SKM-1 treated with dmso at 0.1 percent for 144 hours (cell line): ENCODE results near the gene HRH2.
A peak's percentile ranks its signal among the peaks of the same experiment; 100 is the strongest.
"Not testable (repeated sequence)": the region's sequence is repeated elsewhere in the genome, so short reads cannot be mapped to it uniquely, and the experiment has no call there.

ENCODE experiments used
- DNase-seq: peaks from one replicate; lab custom pipeline; 2025; ENCODE audit not compliant: unreplicated experiment; lab: John Stamatoyannopoulos, UW

HRH2 gene

GRCh38 chr5:175646251-175646650 lies 11.6 kb upstream of the HRH2 start:
- no peak for DNase-seq

DNA sequence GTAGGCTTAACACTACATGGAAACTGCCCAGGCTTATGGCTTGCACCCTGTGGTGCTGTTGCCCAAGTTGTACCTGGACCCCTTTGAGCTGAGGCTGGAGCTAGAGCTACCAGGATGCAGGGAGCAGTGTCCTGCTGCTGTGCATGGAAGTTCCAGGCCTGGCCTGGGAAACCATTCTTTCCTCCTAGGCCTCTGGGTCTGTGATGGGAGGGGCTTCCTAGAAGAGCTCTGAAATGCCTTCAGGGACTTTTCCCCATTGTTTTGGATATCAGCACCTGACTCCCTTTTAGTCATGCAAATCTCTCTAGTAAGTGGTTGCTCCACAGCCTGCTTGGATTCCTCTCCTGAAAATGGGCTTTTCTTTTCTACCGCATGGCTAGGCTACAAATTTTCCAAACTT lies 7.9 kb upstream of the HRH2 start:
- no peak for DNase-seq

DNA sequence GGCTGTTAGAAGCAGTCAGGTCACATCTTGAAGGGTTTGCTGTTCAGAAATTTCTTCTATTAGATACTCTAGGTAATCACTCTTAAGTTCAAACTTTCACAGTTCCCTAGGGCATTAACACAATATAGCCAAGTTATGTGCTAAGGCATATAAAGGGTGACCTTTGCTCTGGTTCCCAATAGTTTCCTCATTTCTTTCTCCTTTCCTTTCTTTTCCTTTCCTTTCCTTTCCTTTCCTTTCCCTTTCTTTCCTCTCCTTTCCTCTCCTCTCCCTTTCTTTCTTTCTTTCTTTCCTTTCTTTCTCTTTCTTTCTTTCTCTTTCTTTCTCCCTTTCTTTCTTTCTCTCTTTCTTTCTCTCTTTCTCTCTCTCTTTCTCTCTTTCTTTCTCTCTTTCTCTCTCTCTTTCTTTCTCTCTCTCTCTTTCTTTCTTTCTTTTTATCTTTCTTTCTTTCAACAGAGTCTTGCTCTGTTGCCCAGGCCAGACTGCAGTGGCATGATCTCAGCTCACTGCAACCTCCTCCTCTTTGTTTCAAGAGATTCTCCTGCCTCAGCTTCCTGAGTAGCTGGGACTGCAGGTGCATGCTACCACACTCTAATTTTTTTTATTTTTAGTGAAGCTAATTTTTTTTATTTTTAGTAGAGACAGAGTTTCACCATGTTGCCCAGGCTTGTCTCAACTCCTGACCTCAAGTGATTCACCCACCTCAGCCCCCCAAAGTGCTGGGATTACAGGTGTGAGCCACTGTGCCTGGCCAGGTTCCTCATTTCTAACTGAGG lies 7.3 kb upstream of the HRH2 start:
- DNase-seq: not testable (repeated sequence)

DNA sequence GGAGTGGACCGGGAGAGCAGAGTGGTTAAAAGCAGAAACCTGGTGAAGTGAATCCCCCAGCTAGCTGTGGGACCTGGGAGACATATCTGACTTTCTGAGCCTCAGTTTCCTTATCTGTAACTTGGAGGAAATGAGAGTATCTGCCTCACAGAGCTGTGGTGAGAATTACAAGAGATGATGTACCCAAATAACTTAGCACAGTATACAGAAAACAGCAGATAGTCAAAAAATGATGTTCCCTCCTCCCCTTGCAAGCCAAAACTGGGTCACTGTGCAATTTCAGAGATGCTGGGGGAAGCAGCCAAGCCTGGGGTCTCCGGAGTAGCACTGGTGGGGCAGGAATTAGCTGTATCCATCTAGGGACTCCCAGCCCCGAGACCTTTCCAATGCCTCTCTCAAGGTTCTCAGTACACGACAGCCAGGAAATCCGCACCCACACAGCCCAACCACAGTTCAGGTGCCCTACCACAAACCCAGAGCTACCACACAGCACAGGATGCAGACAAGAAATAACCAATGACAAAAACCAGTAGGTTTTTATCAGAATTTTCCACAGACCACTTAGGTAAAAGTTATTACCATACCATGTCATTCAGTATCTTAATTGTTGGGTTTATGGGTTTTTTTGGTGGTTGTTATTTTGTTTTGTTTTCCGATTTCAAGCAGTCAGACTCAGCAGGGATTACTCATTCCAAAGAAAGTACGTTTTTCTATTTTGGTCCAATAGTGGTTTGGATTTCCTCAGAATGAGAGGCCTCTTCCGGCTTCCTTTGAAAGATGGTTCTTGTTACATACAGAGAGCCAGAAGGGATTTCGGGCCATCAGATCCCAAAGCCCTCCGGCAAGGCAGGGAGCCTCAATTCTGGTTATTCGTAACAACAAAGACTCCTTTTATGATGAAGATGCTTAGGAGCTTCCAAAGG lies 4.9 kb upstream of the HRH2 start:
- peak; percentile 80 for DNase-seq

DNA sequence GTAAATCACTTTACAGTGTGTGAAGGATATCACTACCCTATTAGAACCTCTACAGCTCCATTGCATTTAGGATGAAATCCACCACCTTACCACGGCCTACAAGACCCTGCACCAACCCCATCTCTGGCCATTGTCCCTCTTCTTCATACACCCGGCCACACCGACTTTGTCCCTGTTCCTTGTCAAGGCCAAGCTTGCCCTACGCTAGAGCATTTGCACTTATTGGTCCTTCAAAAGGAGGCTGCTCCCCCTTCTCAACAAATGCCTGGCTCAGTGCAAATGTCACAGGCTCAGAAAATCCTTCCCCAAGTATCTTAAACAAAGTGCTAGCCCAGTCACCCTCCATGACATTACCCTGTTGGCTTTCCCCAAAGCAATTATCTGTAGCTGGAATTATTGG lies 4.1 kb upstream of the HRH2 start:
- DNase-seq: no peak

DNA sequence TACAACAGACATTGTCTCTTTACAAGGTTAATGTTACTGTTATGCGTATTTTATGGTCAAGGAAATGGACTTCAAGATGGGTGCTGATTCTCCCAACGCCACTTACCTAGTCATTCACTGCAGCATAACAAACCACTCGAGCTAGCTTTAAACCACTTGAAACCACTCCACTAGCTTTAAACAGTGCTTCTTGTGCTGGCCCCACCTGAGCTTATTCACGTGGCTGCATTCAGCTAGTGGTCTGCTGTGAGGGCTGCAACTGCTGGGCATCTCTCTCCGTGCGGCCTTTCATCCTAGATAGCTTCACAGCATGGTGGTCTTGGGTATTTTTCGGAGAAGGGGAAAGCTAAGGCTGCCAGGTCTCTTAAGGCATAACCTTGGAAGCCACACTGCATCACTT lies 3.5 kb upstream of the HRH2 start:
- DNase-seq: no peak

- no peak for DNase-seq
Measured at GRCh38 chr5:175654807-175655206, 3.1 kb upstream of the HRH2 start.

GRCh38 chr5:175655411-175655810 lies 2.5 kb upstream of the HRH2 start:
- no peak for DNase-seq

DNA sequence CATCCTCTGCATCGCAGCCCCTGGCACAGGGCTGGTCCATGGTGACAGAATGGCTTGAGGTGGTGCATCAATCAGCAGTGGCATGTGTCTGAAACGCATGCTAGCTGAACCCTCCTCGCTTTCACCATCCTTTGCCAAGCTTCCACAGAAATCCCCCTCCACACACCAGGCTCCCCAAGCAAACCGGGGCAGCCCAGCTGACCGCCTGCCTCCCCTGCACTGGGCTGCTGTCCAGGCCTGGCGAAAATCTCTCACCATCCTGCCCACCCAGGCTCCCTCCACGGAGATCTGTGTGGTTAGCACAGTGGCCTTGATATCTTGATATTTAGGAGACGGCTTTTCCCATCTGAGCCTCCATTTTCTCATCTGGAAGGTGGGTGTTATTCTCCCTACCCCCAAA lies 905 bp upstream of the HRH2 start:
- no peak for DNase-seq

- no peak for DNase-seq
Measured at GRCh38 chr5:175658299-175659145, 651 bp downstream of the HRH2 start.

GRCh38 chr5:175659546-175660253 lies 1.8 kb downstream of the HRH2 start:
- no peak for DNase-seq

DNA sequence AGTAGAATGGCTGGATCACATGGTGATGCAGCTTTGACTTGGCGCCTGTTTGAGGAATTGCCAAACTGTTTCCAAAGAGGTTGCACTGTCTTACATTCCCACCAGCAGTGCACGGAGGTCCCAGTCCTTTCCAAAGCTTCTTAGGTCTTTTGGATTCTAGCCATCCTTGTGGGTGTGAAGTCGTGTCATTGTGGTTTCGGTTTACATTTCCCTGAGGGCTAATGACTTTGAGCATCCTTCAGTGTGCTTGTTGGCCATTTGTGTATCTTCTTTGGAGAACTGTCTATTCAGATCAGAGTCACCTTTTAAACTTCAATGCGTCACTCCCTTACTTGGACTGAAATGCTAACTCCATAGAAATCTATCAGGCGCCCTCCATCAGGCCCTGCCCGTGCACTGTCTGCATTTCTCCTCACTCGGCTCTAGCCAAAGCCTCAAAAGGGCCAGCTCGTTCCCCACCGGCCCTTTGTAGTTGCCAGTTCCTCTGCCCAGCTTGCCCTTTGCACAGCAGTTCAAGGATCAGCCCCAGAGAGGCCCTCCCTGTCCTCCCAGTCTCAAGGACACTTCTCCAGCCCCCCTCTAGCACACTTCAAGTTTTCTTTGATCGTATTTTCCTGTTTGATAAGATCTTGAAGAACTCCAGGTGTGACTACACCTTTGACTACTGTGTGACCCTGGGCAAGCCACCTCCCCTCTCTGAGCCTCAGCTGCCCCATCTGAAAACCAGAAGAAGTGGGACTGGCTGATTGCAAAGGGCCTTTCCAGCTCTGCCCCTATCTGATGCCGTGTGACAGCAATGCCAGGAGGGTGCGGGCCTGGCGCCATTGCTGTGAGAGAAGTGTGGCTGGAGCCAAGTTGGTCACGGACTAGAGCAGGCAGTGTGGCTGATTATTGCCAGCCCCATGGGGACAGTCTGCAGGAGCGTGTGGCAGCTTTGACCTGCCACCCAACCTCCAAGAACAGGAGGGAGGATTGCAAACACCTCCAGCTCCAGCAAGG lies 5.6 kb downstream of the HRH2 start:
- no peak for DNase-seq

DNA sequence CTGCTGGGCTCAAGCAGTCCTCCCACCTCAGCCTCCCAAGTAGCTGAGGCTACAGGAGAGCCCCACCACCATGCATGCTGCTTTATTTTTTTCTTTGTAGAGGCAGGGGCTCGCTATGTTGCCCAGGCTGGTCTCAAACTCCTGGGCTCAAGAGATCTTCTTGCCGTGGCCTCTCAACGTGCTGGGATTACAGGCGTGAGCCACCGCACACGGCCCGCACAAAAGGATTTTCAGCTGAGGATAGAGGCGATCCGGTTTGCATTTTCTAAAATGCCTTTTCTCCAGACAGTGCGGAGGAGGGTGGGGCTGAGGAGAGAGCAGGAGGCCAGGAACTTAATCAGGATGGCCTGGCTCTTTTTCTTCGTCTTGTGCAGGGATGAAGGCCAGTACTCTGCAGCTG lies 6.9 kb downstream of the HRH2 start:
- no peak for DNase-seq

DNA sequence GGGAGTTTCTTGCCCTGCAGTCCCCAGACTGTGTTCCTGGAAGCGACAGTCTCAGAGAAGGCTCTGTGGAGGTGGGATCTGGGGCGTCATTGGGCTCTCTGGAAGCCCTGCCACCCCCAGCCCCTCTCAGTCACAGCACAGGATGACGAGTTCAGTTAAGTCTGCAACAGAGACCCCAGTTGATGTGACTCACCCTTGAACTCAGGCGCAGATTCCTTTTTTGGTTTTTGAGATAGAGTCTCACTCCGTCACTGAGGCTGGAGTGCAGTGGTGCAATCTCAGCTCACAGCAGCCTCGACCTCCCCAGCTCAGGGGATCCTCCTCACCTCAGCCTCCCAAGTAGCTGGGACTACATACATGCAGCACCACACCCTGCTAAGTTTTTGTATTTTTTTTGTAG lies 8.3 kb downstream of the HRH2 start:
- no peak for DNase-seq

- DNase-seq: no peak
Measured at GRCh38 chr5:175668006-175668405, 10.1 kb downstream of the HRH2 start.

- DNase-seq: no peak
Measured at GRCh38 chr5:175670372-175670771, 12.5 kb downstream of the HRH2 start.

- DNase-seq: peak; percentile 84
Measured at GRCh38 chr5:175671013-175671412, 13.1 kb downstream of the HRH2 start.

GRCh38 chr5:175672976-175673648 lies 15.2 kb downstream of the HRH2 start:
- no peak for DNase-seq
